Measurements from ENCODE around the gene ZDHHC19.
"Not testable (repeated sequence)": the region's sequence is repeated elsewhere in the genome, so short reads cannot be mapped to it uniquely, and the experiment has no call there.

ZDHHC19 gene

DNA sequence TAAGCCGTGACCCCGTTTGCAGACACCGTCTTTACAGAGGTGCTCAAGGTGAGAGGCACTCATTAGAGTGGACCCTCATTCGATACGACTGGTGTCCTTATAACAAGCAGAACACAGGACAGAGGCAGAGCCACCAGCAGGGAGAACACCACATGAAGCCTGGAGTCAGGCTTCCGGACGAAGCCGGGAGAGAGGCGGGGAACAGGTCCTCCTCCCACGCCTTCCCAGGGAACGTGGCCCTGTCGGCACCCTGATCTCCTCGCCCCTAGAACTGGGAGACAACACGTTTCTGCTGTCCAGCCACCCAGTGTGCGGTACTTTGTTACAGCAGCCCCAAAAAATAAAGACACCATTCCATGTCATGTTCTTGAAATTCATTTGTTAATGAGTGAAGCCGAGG lies 33.6 kb downstream of the ZDHHC19 start:
- DNase-seq (ENCODE audit: low read depth) = no peak

DNA sequence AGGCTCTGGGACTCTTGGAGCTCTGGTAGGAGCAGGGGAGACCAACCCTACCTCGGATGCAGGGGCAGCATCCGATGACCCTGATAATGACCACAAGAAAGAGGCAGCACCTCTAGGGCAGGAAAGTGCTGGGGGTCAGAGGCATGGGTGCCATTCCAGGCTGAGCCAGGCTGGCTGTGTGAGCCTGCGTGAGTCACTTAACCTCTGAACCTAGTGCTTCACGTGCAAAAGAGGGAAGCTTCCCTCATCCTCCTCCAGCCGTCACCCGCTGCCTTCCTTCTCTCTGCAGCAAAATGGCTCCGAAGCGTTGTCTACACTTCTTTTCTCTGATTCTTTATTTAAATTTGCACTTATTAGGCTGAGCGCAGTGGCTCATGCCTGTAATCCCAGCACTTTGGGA lies 35.5 kb downstream of the ZDHHC19 start:
- no peak for DNase-seq (ENCODE audit: low read depth)

DNA sequence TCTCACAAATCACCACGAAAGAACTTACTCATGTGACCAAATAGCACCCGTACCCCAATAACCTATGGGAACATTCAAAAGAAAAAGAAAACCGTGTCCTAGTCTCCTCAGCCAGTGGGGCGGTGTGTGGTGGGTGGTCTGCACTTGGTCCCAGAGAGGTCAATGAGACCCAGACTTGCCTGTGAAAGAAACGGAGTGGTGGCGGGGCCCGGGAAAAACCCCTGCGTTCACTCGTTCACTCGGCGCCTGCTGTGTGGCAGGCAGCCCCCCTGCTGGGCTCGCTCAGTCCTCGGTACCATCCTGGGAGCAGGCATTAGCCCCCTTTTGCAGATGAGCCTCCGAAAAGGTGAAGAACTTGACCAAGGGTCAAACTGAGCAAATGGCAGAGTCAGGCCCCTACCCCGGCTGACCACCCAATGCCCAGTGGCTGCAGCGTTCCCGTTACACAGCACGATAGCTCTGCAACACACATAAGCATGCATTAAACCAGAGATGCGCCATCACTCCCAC lies 36.0 kb downstream of the ZDHHC19 start:
- no peak for DNase-seq (ENCODE audit: low read depth)

DNA sequence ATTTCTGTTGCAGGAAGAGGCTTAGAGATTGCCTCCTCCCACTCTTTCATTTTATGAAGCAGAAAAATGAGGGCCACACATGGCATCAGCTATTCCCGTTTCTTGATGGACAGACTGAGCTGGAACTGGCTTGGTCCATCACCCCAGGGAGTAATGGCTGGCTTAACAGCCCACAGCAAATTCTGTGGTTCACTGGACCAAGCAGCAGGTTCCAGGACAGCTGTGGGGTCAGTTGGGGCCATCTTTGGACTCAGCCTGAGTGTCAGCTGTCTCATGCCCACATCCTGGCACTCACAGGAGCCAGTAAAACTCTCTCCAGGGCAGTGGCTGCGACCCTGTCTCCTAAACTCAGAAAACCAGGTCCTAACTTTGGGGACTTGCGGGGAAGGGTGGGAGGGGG lies 36.5 kb downstream of the ZDHHC19 start:
- no peak for DNase-seq (ENCODE audit: low read depth)

DNA sequence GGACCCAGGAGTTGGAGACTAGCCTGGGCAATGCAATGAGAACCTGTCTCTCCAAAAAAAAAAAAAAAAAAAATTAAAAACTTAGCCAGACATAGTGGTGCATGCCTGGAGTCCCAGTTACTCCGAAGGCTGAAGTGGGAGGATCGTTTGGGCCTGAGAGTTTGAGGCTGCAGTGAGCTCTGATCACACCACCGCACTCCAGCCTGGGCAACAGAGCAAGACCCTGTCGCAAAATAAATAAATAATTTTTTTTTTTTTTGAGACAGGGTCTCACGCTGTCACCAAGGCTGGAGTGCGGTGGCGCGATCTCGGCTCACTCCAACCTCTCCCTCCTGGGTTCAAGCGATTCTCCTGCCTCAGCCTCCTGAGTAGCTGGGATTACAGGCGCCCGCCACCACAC lies 40.9 kb downstream of the ZDHHC19 start:
- DNase-seq (ENCODE audit: low read depth) = not testable (repeated sequence)

DNA sequence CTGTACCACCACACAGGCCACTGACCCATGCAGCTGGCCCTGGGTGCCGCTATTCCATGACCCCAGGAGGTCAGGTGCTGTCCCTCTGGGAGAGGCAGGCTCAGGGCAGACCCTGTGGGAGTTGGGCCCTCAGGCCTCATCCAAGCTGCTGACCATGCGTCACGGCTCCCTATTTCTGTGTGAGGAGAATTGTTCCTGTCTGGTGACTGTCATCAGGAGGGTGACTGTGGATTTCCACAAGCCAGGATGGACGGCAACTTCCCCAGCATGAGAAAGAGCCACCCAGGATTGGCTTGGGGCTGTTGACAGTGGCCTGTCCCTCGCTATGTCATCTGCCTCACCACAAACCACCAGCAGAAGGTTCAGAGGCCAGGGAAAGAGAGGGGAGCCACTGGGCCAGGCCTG lies 41.4 kb downstream of the ZDHHC19 start:
- DNase-seq (ENCODE audit: low read depth) = no peak

DNA sequence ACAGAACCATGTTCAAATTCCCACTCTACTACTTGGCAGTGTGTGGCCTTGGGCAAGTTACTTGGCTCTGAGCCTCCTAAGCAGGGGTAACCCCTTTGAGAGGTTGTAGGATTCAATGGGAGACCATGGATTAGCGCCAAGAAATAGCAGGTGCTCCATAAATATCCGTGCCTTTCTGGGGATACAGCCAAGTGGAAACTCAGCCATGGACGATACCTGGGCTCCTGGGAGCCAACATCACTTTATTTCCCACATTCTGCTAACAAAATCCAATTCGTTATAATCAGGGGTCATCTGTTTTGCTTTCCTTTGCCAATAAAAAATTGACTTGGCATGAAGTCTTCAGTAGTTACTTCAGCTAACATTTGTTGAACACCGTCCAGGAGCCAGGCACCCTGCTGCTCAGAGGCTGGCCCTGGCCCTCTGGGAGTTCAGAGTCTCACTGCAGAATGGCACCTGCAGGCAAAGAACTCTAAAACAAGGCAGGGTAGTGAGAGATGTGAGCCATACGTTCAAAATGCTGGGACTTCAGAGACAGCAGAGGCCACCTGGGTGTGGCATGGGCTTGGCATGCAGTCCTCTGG lies 42.3 kb downstream of the ZDHHC19 start:
- DNase-seq (ENCODE audit: low read depth) = no peak

DNA sequence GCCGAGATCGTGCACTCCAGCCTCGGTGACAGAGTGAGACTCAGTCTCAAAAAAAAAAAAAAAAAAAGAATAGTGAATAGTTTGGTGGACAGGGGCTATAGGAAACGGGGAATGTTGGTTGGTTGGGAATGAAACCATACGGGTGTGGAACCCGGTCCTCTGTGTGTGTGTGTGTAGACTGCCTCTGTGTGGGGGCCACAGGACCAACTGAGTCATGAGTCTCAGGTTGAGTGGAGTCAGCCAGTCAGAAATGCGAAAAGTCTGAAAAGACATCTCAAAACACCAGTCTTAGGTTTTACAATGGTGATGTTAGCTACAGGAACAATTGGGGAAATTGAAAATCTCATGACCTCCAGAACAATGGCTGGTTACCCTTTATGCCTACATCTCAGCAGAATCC lies 44.5 kb downstream of the ZDHHC19 start:
- no peak for DNase-seq (ENCODE audit: low read depth)

DNA sequence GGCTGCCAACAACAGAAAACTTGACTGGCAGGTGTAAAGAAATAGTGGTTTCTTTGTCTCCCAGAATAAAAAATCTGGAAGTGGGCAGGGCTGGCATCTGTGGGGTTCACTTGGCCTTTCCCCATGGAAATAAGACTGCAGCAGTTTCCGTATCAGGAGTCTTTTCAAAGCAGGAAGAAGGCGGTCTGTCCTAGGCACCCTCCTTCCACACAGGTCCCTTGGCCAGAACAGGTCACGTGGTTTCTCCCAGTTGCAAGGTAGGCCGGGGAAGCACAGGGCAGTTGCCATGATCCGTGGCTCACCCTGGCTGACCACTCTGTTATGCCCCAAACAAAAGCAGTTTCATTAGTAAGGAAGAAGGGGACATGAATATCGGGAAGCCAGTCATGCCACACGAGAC lies 45.4 kb downstream of the ZDHHC19 start:
- no peak for DNase-seq (ENCODE audit: low read depth)

DNA sequence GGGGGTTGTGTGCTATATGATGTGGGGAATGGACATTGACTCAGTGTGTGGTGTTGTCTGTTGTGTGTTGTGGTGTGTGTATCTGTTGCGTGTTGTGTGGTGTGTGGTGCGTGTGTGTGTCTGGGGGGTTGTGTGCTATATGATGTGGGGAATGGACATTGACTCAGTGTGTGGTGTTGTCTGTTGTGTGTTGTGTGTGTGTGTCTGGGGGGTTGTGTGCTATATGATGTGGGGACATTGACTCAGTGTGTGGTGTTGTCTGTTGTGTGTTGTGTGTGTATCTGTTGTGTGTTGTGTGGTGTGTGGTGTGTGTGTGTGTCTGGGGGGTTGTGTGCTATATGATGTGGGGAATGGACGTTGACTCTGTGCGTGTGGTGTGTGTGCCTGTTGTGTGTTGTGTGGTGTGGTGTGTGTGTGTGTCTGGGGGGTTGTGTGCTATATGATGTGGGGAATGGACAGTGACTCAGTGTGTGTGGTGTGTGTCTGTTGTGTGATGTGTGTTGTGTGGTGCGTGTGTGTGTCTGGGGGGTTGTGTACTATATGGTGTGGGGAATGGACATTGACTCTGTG lies 46.1 kb downstream of the ZDHHC19 start:
- DNase-seq (ENCODE audit: low read depth) = not testable (repeated sequence)

DNA sequence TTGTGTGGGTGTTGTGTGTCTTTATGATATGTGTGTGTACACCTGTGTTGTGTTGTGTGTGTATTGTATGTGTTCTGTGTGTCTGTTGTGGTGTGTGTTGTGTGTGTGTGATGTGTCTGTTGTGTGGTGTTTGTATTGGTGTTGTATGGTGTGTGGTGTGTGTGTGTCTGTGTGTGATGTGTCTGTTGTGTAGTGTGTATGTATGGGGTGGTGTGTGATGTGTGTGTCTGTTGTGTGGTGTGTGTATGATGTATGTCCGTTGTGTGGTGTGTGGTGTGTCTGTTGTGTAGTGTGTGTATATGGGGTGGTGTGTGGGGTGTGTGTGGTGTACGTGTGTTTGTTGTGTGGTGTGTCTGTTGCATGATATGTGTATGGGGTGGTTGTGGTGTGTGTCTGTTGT lies 46.6 kb downstream of the ZDHHC19 start:
- DNase-seq (ENCODE audit: low read depth) = no peak

DNA sequence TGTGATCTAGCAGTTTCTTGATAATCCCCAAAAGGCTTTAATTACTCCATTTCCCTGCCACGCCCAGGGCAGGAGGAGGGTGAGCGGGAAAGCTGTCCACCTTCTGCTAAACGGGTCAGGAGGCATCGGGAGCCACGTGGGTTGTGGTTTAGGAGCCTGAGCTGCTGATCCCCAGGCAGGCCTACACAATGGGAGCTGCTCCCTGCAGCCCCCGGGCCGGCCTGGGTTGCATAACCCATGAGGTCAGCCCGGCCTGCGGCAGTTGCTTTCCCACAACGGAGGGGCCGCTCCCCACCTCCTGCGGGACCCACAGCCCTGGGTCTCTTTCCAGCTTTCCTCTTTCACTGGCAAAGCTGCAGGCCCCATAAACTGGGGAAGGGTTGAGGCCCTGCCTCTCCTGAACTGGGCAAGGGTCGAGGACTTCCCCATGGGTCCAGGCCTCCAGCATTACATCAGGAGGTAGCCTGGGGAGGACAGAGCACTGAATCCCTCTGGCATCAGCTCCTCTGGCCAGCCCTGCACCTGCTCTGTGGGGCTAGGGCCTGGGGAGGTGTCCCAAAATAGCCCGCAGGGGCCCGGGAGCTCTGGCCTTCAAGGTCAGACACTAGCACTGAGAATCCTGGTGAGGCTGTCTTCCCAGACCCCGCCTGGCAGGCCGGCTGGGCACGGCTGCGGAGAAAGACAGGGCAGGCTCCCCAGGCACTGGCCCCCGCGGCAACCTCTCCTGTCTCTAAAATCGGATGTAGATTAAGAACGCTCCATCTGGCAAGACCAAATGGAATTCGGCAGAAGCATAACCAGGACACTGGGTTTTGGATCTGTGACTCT lies 47.3 kb downstream of the ZDHHC19 start:
- no peak for DNase-seq (ENCODE audit: low read depth)

DNA sequence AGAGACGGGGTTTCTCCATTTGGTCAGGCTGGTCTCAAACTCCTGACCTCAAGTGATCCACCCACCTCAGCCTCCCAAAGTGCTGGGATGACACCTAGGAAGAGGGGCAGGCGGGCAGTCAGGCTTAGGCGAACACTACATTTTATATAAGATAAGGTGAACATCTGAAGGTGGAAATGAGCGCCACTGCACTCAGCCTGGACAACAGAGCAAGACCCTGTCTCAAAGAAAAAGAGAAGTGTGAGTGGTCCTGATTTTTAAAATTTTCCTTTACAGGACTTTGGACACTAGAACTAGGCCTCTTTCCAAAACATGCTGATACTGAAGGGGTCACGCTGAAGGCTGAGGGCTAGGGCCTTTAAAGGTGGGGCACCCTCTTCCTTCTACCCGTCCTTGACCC lies 48.0 kb downstream of the ZDHHC19 start:
- no peak for DNase-seq (ENCODE audit: low read depth)

DNA sequence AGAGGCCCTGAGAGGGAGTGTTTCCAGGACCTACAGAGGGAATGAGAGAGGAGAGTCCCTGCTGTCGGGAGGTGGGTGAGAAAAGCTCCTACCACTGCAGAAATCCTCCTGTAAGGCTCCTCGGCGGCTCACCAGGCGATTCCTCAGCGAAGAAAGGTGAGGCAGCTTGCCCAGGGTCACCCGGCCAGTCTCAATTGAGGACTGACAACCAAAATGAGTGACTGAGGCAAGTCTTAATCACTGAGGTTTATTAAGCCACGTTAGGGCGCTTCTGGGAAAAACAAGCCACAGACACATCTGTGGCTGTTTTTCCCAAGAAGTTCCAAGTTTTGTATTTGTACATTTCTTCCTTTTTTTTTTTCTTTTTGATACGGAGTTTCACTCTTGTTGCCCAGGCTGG lies 48.5 kb downstream of the ZDHHC19 start:
- DNase-seq (ENCODE audit: low read depth) = no peak

DNA sequence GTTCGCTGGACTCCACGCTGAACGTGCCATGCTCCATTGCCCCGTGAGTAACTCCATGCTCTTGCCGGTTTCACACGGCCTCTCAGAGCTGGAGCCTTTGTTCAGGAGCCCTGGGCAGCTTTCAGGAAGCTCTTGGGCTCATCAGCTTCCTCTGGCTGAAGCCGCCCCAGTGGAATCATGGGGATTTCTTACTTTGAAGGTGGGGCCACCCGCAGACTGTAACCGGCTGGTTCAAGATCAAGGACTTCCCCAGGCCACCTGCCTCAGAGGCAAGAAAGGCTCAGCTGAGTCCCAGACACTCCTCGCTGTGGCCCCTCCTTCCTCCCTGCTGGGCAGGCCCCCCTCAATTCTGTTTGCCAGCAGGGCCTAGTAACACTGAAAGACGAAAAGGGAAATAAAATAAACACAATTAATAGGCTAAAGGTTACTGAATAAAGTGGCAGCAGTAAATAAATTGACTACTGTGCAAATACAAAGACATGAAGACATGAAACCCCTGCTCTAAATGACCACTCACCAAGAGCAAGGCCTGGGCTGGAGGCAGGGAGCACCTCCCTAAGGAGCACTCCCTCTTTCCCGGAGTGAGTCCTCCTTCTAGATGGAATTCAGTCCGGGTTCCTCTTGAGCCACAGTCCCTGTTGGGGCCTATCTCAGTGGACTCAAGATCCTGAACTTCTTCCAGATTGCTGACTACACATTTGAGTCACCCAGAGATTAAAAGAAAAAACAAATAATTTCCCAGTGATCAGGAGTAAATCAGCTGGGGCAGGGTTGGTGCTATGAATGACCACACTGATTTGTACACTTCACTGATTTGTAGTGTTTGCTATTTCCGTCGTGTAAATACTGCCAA lies 51.0 kb downstream of the ZDHHC19 start:
- DNase-seq (ENCODE audit: low read depth) = peak; percentile 42

DNA sequence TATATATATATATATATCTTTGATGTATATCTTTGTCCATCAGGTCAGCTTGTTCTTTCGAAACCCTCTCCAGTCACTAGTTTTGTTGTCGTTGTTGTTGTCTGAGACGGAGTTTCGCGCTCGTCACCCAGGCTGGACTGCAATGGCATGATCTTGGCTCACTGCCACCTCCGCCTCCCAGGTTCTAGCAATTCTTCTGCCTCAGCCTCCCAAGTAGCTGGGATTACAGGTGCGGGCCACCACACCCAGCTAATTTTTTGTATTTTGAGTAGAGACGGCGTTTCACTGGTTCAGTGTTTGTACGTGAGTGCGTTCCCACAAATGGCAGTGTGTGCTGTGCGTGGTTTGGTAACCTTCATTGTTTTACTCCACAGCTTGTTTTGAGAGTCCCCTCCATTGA lies 51.7 kb downstream of the ZDHHC19 start:
- DNase-seq (ENCODE audit: low read depth) = no peak

DNA sequence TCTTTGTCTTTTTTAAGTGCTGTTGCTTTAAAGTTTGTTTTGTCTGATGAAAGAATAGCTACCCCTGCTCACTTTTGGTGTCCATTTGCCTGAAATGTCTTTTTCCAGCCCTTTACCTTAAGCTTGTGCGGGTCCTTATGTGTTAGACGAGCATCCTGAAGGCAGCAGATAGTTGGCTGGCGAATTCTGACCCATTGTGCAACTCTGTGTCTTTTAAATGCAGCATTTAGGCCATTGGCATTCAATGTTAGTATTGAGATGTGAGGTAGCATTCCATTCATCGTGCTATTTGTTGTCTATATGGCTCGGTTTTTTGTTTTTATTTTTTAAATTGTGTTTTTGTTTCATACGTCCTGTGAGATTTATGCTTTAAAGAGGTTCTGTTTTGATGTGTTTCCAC lies 55.0 kb downstream of the ZDHHC19 start:
- DNase-seq (ENCODE audit: low read depth) = no peak

DNA sequence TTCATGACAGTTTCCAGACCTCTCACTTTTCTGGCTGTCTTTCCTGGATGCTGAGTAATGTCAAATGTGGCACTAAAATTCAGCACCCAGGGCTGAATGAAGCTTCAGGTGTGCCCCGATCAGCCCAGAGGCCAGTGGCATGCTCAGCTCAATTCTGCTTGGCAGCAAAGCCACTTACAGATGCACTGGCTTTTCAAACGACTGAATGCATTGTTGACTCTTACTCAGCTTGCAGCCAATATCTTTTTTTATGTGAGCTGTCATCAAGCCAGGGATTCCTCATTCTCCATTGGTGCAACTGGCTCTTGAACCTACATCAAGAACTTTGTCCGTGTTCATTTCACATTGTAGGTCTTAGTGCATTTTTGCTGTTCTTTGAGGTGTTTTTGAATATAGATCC lies 60.7 kb downstream of the ZDHHC19 start:
- no peak for DNase-seq (ENCODE audit: low read depth)

DNA sequence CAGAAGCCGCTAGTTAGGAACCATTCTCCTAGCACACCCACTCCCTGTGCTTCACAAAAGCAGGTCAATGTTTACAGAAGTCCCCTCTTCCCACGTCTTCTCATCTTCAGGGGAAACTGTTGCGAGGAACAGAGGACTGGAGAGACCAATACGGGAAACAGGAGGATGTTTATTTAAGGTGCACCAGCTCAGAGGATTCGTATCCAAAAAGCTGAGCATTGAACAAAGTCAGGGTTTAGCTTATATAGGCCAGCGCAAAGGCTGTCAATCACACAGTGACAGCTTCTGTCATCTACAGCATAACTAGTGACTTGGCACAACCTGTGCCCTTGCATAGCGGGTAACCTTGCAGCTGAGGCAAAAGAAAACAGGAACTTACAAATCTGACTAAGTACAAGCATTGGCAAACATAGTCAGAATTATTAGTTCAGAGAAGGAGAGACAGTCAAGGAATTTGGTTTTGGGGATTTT lies 61.3 kb downstream of the ZDHHC19 start:
- no peak for DNase-seq (ENCODE audit: low read depth)

DNA sequence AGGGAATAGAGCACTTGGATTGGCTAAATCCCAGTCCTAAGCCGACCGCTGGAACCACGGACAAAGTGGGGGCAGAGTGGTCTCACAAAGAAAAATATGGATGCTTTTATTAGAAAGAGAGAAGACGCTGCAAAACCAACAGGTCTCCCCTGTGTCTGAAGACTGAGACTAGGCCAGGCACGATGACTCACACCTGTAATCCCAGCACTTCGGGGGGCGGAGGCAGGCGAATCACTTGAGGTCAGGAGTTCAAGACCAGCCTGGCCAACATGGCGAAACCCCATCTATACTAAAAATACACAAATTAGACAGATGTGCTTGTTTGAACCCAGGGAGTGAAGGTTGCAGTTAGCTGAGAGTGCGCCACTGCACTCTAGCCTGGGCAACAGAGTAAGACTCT lies 61.8 kb downstream of the ZDHHC19 start:
- DNase-seq (ENCODE audit: low read depth) = no peak

All from fibroblast of gingiva (primary cell).